HepG2 (cell line): ENCODE measurements around the gene INAFM1. TPM values are rescaled to one million over a fixed set of nuclear protein-coding genes. Genes with fewer than 3 reads are reported as not detected.

Source experiments
- FOSL2 ChIP-seq: sonication (generic); formaldehyde crosslinking; IDR thresholded peaks from 2 replicates; pipeline ENCODE4 v1.4.0; 2020; ENCODE audit warnings: missing genetic modification reagents
- HNF1A ChIP-seq, 2 experiments: sonication (generic) in 1 of 2; formaldehyde crosslinking in 1 of 2; IDR thresholded peaks; 2 replicates each; pipeline versions ENCODE4 v1.4.0 to v1.6.1; 2016 to 2020; ENCODE audit warnings: borderline replicate concordance in 1 of 2, low read depth in 1 of 2, mild to moderate bottlenecking in 1 of 2, missing genetic modification reagents in 1 of 2
- HNRNPUL1 ChIP-seq: fragments of 200-400 bp; formaldehyde crosslinking; IDR thresholded peaks from 2 replicates; pipeline ENCODE4 v1.6.1; 2017; ENCODE audit warnings: low read depth, mild to moderate bottlenecking, low read length, moderate library complexity
- MLXIP ChIP-seq: sonication (generic); formaldehyde crosslinking; IDR thresholded peaks from 2 replicates; pipeline ENCODE4 v1.9.0; 2021; ENCODE audit warnings: missing genetic modification reagents, borderline replicate concordance
- MXD3 ChIP-seq: IDR thresholded peaks from 2 replicates; pipeline ENCODE4 v1.6.1; 2016; ENCODE audit warnings: mild to moderate bottlenecking, missing biosample characterization, missing genetic modification reagents
- NONO ChIP-seq, 2 experiments: fragments of 450-650 bp in 1 of 2; sonication (generic) in 1 of 2; formaldehyde crosslinking in 1 of 2; IDR thresholded peaks in 1 of 2; conservative IDR thresholded peaks in 1 of 2; 2 replicates each; pipeline versions ENCODE4 v1.6.1 to v1.8.0; 2017 to 2022; ENCODE audit warnings: mild to moderate bottlenecking in 1 of 2, missing genetic modification reagents in 1 of 2, moderate library complexity in 1 of 2
- POLR2G ChIP-seq: fragments of 200-400 bp; formaldehyde crosslinking; IDR thresholded peaks from 2 replicates; pipeline ENCODE4 v1.6.1; 2018; ENCODE audit warnings: mild to moderate bottlenecking, low read depth, low read length, moderate library complexity
- RAD21 ChIP-seq: fragments of 450-650 bp; formaldehyde crosslinking; IDR thresholded peaks from 2 replicates; pipeline ENCODE4 v1.5.0; 2020; ENCODE audit warnings: mild to moderate bottlenecking
- SOX13 ChIP-seq, 3 experiments: fragments of 450-650 bp in 1 of 3; sonication (generic) in 1 of 3; formaldehyde crosslinking in 1 of 3; IDR thresholded peaks in 2 of 3; conservative IDR thresholded peaks in 1 of 3; 2 replicates each; pipeline versions ENCODE4 v1.5.0 to v1.6.1; 2016 to 2020; ENCODE audit warnings: antibody characterized with exemption in 1 of 3, mild to moderate bottlenecking in 1 of 3, missing compliant biosample characterization in 1 of 3, missing genetic modification reagents in 1 of 3, moderate library complexity in 1 of 3
- YEATS2 ChIP-seq: sonication (generic); formaldehyde crosslinking; IDR thresholded peaks from 2 replicates; pipeline ENCODE4 v1.4.0; 2020; ENCODE audit warnings: missing genetic modification reagents, borderline replicate concordance
- ZNF431 ChIP-seq: sonication (generic); formaldehyde crosslinking; IDR thresholded peaks from 2 replicates; pipeline ENCODE4 v1.9.0; 2022; ENCODE audit warnings: missing genetic modification reagents, low read depth, mild to moderate bottlenecking, borderline replicate concordance
- ZNF558 ChIP-seq: sonication (generic); formaldehyde crosslinking; IDR thresholded peaks from 2 replicates; pipeline ENCODE4 v1.9.0; 2022; ENCODE audit warnings: mild to moderate bottlenecking, missing genetic modification reagents, borderline replicate concordance
- ZNF564 ChIP-seq: sonication (generic); formaldehyde crosslinking; IDR thresholded peaks from 2 replicates; pipeline ENCODE4 v1.8.1; 2023; ENCODE audit warnings: mild to moderate bottlenecking, missing genetic modification reagents
- ZNF7 ChIP-seq: IDR thresholded peaks from 2 replicates; pipeline ENCODE4 v1.6.1; 2016; ENCODE audit warnings: missing biosample characterization, missing genetic modification reagents
- ZNF766 ChIP-seq: sonication (generic); formaldehyde crosslinking; IDR thresholded peaks from 2 replicates; pipeline ENCODE4 v1.5.0; 2020; ENCODE audit warnings: missing genetic modification reagents, borderline replicate concordance
- polyA plus RNA-seq, 8 experiments: library from polyadenylated mRNA; depleted of rRNA in 3 of 8; stranded (reverse) in 7 of 8; unstranded in 1 of 8; fragments of >200 nt; fragmentation: Illumina TruSeq in 4 of 8; extraction: Trizol in 4 of 8; gene quantifications; 2 replicates each; pipeline versions ENCODE4 v1.2.1 to v1.2.3, GENCODE V29; 2011 to 2016; ENCODE audit warnings: low read depth in 4 of 8, missing spikeins in 1 of 8, mixed read lengths in 1 of 8; ENCODE audit not compliant: insufficient read depth in 1 of 8
- total RNA-seq, 5 experiments: library from RNA; depleted of rRNA; stranded (reverse); fragments of >200 nt; fragmentation: Illumina TruSeq; extraction: Trizol; gene quantifications; 2 replicates each; pipeline ENCODE4 v1.2.3, GENCODE V29; 2016; ENCODE audit warnings: low read depth in 1 of 5
- TF ChIP-seq, protein P1 (sequence below): IDR thresholded peaks from 2 replicates; pipeline ENCODE4 v1.6.1; 2016; ENCODE audit warnings: missing compliant biosample characterization, missing genetic modification reagents, borderline replicate concordance
- TF ChIP-seq, protein P2 (sequence below): sonication (generic); formaldehyde crosslinking; conservative IDR thresholded peaks from 2 replicates; pipeline ENCODE4 v1.4.0; 2020; ENCODE audit warnings: missing genetic modification reagents

INAFM1 gene
- total and polyA plus RNA-seq, 2 of the 13 experiments (the other 11 are each of a cell fraction or from before 2014, with no cell fraction given), result 0.88 to 1.9 TPM

- TF ChIP-seq HNF1A (IDR thresholded peaks at IDR 0.05; ENCODE audit: low read depth) (no peak), HNF1A (CRISPR knock-in tag; IDR thresholded peaks at IDR 0.05; ENCODE audit: borderline replicate concordance) (peak; percentile 31; the same call in 1 of the 2 replicates), YEATS2 (CRISPR knock-in tag) (no peak), ZNF558 (CRISPR knock-in tag) (peak; percentile 40; the same call in 1 of the 2 replicates), ZNF766 (CRISPR knock-in tag) (no peak), MXD3 (CRISPR knock-in tag) (peak; percentile 89), ZNF564 (peak; percentile 76; the same call in 1 of the 2 replicates), FOSL2 (CRISPR knock-in tag) (peak; percentile 81), ZNF7 (CRISPR knock-in tag) (no peak), NONO (IDR thresholded peaks at IDR 0.05) (no peak), NONO (CRISPR knock-in tag; conservative IDR thresholded peaks at IDR 0.05) (0 out of 2 replicates have a peak, but pooled peaks have one; percentile 61), HNRNPUL1 (peak; percentile 57; the same call in 1 of the 2 replicates), RAD21 (CRISPR knock-in tag) (peak; percentile 69), MLXIP (CRISPR knock-in tag) (peak; percentile 50; the same call in 1 of the 2 replicates), ZNF431 (peak; percentile 92), SOX13 (IDR thresholded peaks at IDR 0.05) (no peak; the same call in 1 of the 2 replicates), SOX13 (CRISPR knock-in tag; conservative IDR thresholded peaks at IDR 0.05 in 1 of 2, IDR thresholded peaks at IDR 0.05 in 1 of 2) (0 out of 4 replicates have a peak, but pooled peaks of 1 of the 2 experiments have one; percentile 6), POLR2G (peak; percentile 98)
- TF ChIP-seq, protein P1, sequence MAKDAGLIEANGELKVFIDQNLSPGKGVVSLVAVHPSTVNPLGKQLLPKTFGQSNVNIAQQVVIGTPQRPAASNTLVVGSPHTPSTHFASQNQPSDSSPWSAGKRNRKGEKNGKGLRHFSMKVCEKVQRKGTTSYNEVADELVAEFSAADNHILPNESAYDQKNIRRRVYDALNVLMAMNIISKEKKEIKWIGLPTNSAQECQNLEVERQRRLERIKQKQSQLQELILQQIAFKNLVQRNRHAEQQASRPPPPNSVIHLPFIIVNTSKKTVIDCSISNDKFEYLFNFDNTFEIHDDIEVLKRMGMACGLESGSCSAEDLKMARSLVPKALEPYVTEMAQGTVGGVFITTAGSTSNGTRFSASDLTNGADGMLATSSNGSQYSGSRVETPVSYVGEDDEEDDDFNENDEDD (CRISPR knock-in tag), result peak; percentile 36; the same call in 1 of the 2 replicates
- TF ChIP-seq, protein P2, sequence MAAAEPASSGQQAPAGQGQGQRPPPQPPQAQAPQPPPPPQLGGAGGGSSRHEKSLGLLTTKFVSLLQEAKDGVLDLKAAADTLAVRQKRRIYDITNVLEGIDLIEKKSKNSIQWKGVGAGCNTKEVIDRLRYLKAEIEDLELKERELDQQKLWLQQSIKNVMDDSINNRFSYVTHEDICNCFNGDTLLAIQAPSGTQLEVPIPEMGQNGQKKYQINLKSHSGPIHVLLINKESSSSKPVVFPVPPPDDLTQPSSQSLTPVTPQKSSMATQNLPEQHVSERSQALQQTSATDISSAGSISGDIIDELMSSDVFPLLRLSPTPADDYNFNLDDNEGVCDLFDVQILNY (CRISPR knock-in tag), result peak; percentile 66; the same call in 1 of the 2 replicates
Observed at GRCh38 chr19:47225746-47226425, 48.8 kb upstream of the INAFM1 start (continued).
